WTC11 (cell line): Measurements from ENCODE around the gene SLC44A1. TPM values are rescaled to one million over a fixed set of nuclear protein-coding genes. Genes with fewer than 3 reads are reported as not detected.
A peak's percentile ranks its signal among the peaks of the same experiment; 100 is the strongest.

Experiments used
- ATAC-seq: fragments of 200-7000 bp; cut with Tn5 transposase; 2 replicates; pipeline ENCODE4 v1.10.0; 2021; ENCODE audit warnings: mild to moderate bottlenecking, moderate library complexity
- CTCF ChIA-PET: fragments of 300-600 bp; sonication (Branson Sonifier 250); formaldehyde crosslinking; loops from one replicate; lab custom pipeline; 2021; ENCODE audit warnings: antibody characterized with exemption; lab: Charles Lee
- POLR2A ChIA-PET: fragments of 350-600 bp; sonication (Branson Sonifier 250); formaldehyde crosslinking; loops from one replicate; lab custom pipeline; 2021; ENCODE audit warnings: antibody characterized with exemption; lab: Charles Lee
- DNase-seq: peaks from one replicate; pipeline ENCODE4 v3.0.0; 2021; ENCODE audit warnings: low spot score
- H3K27ac Mint-ChIP-seq: 2 replicates; pipeline ENCODE4 v1.8.0; 2021; ENCODE audit warnings: mixed read lengths
- H3K27me3 Mint-ChIP-seq: 2 replicates; pipeline ENCODE4 v1.8.0; 2021; ENCODE audit warnings: low read depth, mild to moderate bottlenecking, moderate library complexity, mixed read lengths
- H3K36me3 Mint-ChIP-seq: 2 replicates; pipeline ENCODE4 v1.8.0; 2021; ENCODE audit warnings: mixed read lengths
- H3K4me1 Mint-ChIP-seq: 2 replicates; pipeline ENCODE4 v1.8.0; 2022; ENCODE audit warnings: mixed read lengths
- H3K4me3 Mint-ChIP-seq: 2 replicates; pipeline ENCODE4 v1.8.0; 2021; ENCODE audit warnings: mild to moderate bottlenecking, moderate library complexity, mixed read lengths
- H3K9me3 Mint-ChIP-seq: 2 replicates; pipeline ENCODE4 v1.8.0; 2021; ENCODE audit warnings: mixed read lengths
- GRHL2 ChIP-seq: fragments of 250-450 bp; sonication (Bioruptor Pico); IDR thresholded peaks from 2 replicates; pipeline ENCODE4 v1.8.0; 2022; ENCODE audit warnings: mild to moderate bottlenecking, moderate library complexity; ENCODE audit not compliant: insufficient replicate concordance, severe bottlenecking
- IRF2 ChIP-seq: sonication (generic); formaldehyde crosslinking; IDR thresholded peaks from 2 replicates; pipeline ENCODE4 v1.8.0; 2022; ENCODE audit warnings: low read depth, missing genetic modification reagents, borderline replicate concordance
- MYBL2 ChIP-seq: sonication (generic); formaldehyde crosslinking; IDR thresholded peaks from 2 replicates; pipeline ENCODE4 v1.8.1; 2023; ENCODE audit warnings: mild to moderate bottlenecking, moderate library complexity, missing genetic modification reagents
- NFYB ChIP-seq: sonication (generic); formaldehyde crosslinking; conservative IDR thresholded peaks from 2 replicates; pipeline ENCODE4 v1.8.0; 2022; ENCODE audit warnings: low read depth, missing genetic modification reagents
- NR3C1 ChIP-seq: sonication (generic); formaldehyde crosslinking; conservative IDR thresholded peaks from 2 replicates; pipeline ENCODE4 v1.8.1; 2023; ENCODE audit warnings: low read depth, mild to moderate bottlenecking, missing genetic modification reagents
- SMAD4 ChIP-seq: sonication (generic); formaldehyde crosslinking; IDR thresholded peaks from 2 replicates; pipeline ENCODE4 v1.8.0; 2022; ENCODE audit warnings: mild to moderate bottlenecking, missing genetic modification reagents
- ZNF138 ChIP-seq: sonication (generic); formaldehyde crosslinking; conservative IDR thresholded peaks from 2 replicates; pipeline ENCODE4 v1.8.1; 2022; ENCODE audit warnings: mild to moderate bottlenecking, moderate library complexity, missing genetic modification reagents
- ZNF232 ChIP-seq: sonication (generic); formaldehyde crosslinking; IDR thresholded peaks from 2 replicates; pipeline ENCODE4 v1.8.0; 2022; ENCODE audit warnings: mild to moderate bottlenecking, missing genetic modification reagents
- ZNF396 ChIP-seq: fragments of 250-450 bp; sonication (Bioruptor Pico); IDR thresholded peaks from 2 replicates; pipeline ENCODE4 v1.8.0; 2021; ENCODE audit warnings: mild to moderate bottlenecking, moderate library complexity, borderline replicate concordance
- ZNF423 ChIP-seq: fragments of 250-450 bp; sonication (Bioruptor Pico); IDR thresholded peaks from 2 replicates; pipeline ENCODE4 v2.1.2; 2022; ENCODE audit warnings: mild to moderate bottlenecking, moderate library complexity
- total RNA-seq: library from RNA; stranded (reverse); gene quantifications from 3 replicates; pipeline ENCODE4 v1.2.3, GENCODE V29; 2021
- TF ChIP-seq, protein P1 (sequence below): sonication (generic); formaldehyde crosslinking; IDR thresholded peaks from 2 replicates; pipeline ENCODE4 v1.8.1; 2023; ENCODE audit warnings: mild to moderate bottlenecking, missing genetic modification reagents, moderate library complexity
- TF ChIP-seq, protein P2 (sequence below): sonication (generic); formaldehyde crosslinking; IDR thresholded peaks from 2 replicates; pipeline ENCODE4 v1.8.1; 2022; ENCODE audit warnings: low read depth, mild to moderate bottlenecking, moderate library complexity, missing genetic modification reagents, borderline replicate concordance
- TF ChIP-seq, protein P3 (sequence below): fragments of 250-450 bp; sonication (Bioruptor Pico); IDR thresholded peaks from 2 replicates; pipeline ENCODE4 v1.9.0; 2021; ENCODE audit warnings: mild to moderate bottlenecking, borderline replicate concordance
- TF ChIP-seq, protein P4 (sequence below): sonication (generic); formaldehyde crosslinking; IDR thresholded peaks from 2 replicates; pipeline ENCODE4 v1.8.0; 2022; ENCODE audit warnings: mild to moderate bottlenecking, missing genetic modification reagents
- TF ChIP-seq, protein P5 (sequence below): sonication (generic); formaldehyde crosslinking; IDR thresholded peaks from 2 replicates; pipeline ENCODE4 v1.8.1; 2022; ENCODE audit warnings: low read depth, missing genetic modification reagents, borderline replicate concordance
- TF ChIP-seq, protein P6 (sequence below): fragments of 250-450 bp; sonication (Bioruptor Pico); IDR thresholded peaks from 2 replicates; pipeline ENCODE4 v1.8.0; 2021; ENCODE audit warnings: mild to moderate bottlenecking
- TF ChIP-seq, protein P7 (sequence below): sonication (generic); formaldehyde crosslinking; conservative IDR thresholded peaks from 2 replicates; pipeline ENCODE4 v1.8.1; 2023; ENCODE audit warnings: mild to moderate bottlenecking, low read depth, missing genetic modification reagents, moderate library complexity
- TF ChIP-seq, protein P8 (sequence below): sonication (generic); formaldehyde crosslinking; conservative IDR thresholded peaks from 2 replicates; pipeline ENCODE4 v1.8.1; 2022; ENCODE audit warnings: mild to moderate bottlenecking, missing genetic modification reagents

SLC44A1 gene
- total RNA-seq, 1 experiment from 2014 or later: 48.9 TPM

DNA sequence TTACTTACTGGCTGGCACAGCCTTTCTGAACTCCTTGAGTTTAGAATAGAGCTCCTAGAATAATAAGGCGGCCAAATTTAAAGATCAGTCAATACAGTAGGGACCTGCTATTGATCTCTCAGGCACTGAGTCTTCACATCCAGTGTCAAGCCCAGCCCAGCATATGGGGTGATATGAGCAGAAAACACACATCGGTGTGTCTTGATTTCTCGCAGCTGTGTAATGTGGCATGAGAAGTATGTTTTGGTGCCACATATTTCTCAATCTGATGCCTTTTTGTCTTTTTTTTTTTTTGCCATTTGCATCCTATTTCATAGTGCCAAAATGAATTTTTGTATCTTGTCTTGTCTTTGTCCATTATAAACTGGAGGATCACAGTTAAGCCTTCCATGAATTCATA is 152.0 kb downstream of the SLC44A1 start (continued):
- TF ChIP-seq, protein P1, sequence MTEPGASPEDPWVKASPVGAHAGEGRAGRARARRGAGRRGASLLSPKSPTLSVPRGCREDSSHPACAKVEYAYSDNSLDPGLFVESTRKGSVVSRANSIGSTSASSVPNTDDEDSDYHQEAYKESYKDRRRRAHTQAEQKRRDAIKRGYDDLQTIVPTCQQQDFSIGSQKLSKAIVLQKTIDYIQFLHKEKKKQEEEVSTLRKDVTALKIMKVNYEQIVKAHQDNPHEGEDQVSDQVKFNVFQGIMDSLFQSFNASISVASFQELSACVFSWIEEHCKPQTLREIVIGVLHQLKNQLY (CRISPR knock-in tag): no peak

DNA sequence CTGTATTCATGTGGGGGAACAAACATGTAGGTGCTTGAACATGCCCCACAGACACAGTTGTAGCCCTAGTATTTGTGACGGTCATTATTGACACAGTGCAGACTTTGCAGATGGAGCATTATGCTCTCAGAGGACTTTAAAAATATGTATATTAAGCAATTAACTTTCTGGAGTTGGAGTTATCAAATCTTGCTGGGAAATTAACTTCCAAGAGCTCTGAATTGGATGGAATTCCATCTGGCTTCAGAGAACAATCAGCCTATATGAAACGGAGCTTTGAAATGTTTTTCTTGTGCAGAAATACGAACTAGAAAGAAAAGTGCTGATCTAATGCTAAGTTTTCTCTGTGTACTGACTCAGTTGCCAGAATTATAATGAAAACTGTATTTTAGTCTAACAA is 152.4 kb downstream of the SLC44A1 start:
- POLR2A ChIA-PET: no interaction called here
- no peaks in the 10 kb centered on the region for H3K9me3 Mint-ChIP-seq
- DNase-seq (no peak), ATAC-seq (no peak)
- TF ChIP-seq, protein P2, sequence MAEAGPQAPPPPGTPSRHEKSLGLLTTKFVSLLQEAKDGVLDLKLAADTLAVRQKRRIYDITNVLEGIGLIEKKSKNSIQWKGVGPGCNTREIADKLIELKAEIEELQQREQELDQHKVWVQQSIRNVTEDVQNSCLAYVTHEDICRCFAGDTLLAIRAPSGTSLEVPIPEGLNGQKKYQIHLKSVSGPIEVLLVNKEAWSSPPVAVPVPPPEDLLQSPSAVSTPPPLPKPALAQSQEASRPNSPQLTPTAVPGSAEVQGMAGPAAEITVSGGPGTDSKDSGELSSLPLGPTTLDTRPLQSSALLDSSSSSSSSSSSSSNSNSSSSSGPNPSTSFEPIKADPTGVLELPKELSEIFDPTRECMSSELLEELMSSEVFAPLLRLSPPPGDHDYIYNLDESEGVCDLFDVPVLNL: no peak
- TF ChIP-seq ZNF232 (CRISPR knock-in tag) (no peak), MYBL2 (CRISPR knock-in tag) (no peak)
- no peak overlapping the region for H3K4me3 Mint-ChIP-seq
- H3K27ac Mint-ChIP-seq: no peak overlapping the region
- CTCF ChIA-PET: interaction anchor here (2.5 kb wide), 1 partner anchor 18 kb away, joined by 10 read pairs; no protein-coding TSS in a partner anchor
- peaks cover 52% of the 10 kb centered on the region for H3K4me1 Mint-ChIP-seq
- H3K27me3 Mint-ChIP-seq: no peaks in the 10 kb centered on the region
- no peaks in the 10 kb centered on the region for H3K36me3 Mint-ChIP-seq

DNA sequence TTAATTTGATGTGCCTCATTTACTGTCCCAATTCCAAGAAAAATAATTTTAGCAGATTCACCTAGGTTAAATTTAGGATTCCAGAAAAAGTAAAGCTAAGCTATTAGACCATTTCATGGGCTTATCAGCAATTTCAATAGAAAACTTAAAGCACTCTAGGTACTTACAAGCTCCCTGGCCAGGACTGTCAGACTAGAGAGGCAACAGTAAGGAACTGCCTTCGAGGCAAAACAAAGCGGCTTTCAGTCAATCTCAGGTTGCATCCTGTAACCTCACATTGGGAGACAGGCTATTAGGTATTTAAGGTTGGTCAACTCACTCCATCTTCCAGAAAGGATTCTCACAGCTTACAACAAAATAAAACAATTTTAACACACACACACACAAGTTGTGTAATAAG is 154.7 kb downstream of the SLC44A1 start:
- Mint-ChIP-seq H3K27ac (no peak overlapping the region), H3K9me3 (no peaks in the 10 kb centered on the region), H3K27me3 (no peaks in the 10 kb centered on the region), H3K4me1 (peaks cover 57% of the 10 kb centered on the region), H3K4me3 (no peak overlapping the region), H3K36me3 (no peaks in the 10 kb centered on the region)
- ChIA-PET CTCF (interaction anchor here (1.0 to 2.5 kb wide), 2 partner anchors 16 to 76 kb away, joined by 3 to 10 read pairs; no protein-coding TSS in a partner anchor), POLR2A (interaction anchor here (1.8 kb wide), 1 partner anchor 155 kb away, joined by 4 read pairs; the partner anchor contains the start of gene SLC44A1)
- ATAC-seq: peak; percentile 32
- no peak for DNase-seq
- TF ChIP-seq ZNF138 (CRISPR knock-in tag): no peak
- TF ChIP-seq, protein P3, sequence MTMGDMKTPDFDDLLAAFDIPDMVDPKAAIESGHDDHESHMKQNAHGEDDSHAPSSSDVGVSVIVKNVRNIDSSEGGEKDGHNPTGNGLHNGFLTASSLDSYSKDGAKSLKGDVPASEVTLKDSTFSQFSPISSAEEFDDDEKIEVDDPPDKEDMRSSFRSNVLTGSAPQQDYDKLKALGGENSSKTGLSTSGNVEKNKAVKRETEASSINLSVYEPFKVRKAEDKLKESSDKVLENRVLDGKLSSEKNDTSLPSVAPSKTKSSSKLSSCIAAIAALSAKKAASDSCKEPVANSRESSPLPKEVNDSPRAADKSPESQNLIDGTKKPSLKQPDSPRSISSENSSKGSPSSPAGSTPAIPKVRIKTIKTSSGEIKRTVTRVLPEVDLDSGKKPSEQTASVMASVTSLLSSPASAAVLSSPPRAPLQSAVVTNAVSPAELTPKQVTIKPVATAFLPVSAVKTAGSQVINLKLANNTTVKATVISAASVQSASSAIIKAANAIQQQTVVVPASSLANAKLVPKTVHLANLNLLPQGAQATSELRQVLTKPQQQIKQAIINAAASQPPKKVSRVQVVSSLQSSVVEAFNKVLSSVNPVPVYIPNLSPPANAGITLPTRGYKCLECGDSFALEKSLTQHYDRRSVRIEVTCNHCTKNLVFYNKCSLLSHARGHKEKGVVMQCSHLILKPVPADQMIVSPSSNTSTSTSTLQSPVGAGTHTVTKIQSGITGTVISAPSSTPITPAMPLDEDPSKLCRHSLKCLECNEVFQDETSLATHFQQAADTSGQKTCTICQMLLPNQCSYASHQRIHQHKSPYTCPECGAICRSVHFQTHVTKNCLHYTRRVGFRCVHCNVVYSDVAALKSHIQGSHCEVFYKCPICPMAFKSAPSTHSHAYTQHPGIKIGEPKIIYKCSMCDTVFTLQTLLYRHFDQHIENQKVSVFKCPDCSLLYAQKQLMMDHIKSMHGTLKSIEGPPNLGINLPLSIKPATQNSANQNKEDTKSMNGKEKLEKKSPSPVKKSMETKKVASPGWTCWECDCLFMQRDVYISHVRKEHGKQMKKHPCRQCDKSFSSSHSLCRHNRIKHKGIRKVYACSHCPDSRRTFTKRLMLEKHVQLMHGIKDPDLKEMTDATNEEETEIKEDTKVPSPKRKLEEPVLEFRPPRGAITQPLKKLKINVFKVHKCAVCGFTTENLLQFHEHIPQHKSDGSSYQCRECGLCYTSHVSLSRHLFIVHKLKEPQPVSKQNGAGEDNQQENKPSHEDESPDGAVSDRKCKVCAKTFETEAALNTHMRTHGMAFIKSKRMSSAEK: no peak
- TF ChIP-seq, protein P1 (CRISPR knock-in tag): no peak
- TF ChIP-seq ZNF396 (CRISPR knock-in tag): no peak
- TF ChIP-seq, protein P4, sequence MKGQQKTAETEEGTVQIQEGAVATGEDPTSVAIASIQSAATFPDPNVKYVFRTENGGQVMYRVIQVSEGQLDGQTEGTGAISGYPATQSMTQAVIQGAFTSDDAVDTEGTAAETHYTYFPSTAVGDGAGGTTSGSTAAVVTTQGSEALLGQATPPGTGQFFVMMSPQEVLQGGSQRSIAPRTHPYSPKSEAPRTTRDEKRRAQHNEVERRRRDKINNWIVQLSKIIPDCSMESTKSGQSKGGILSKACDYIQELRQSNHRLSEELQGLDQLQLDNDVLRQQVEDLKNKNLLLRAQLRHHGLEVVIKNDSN (CRISPR knock-in tag): no peak
- TF ChIP-seq NFYB (CRISPR knock-in tag): no peak
- no peak for TF ChIP-seq NR3C1 (CRISPR knock-in tag)
- no peak for TF ChIP-seq GRHL2 (CRISPR knock-in tag)
- TF ChIP-seq, protein P5, sequence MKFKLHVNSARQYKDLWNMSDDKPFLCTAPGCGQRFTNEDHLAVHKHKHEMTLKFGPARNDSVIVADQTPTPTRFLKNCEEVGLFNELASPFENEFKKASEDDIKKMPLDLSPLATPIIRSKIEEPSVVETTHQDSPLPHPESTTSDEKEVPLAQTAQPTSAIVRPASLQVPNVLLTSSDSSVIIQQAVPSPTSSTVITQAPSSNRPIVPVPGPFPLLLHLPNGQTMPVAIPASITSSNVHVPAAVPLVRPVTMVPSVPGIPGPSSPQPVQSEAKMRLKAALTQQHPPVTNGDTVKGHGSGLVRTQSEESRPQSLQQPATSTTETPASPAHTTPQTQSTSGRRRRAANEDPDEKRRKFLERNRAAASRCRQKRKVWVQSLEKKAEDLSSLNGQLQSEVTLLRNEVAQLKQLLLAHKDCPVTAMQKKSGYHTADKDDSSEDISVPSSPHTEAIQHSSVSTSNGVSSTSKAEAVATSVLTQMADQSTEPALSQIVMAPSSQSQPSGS: no peak
- TF ChIP-seq, protein P6, sequence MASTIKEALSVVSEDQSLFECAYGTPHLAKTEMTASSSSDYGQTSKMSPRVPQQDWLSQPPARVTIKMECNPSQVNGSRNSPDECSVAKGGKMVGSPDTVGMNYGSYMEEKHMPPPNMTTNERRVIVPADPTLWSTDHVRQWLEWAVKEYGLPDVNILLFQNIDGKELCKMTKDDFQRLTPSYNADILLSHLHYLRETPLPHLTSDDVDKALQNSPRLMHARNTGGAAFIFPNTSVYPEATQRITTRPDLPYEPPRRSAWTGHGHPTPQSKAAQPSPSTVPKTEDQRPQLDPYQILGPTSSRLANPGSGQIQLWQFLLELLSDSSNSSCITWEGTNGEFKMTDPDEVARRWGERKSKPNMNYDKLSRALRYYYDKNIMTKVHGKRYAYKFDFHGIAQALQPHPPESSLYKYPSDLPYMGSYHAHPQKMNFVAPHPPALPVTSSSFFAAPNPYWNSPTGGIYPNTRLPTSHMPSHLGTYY (CRISPR knock-in tag): no peak
- TF ChIP-seq ZNF423 (CRISPR knock-in tag): no peak
- TF ChIP-seq, protein P7, sequence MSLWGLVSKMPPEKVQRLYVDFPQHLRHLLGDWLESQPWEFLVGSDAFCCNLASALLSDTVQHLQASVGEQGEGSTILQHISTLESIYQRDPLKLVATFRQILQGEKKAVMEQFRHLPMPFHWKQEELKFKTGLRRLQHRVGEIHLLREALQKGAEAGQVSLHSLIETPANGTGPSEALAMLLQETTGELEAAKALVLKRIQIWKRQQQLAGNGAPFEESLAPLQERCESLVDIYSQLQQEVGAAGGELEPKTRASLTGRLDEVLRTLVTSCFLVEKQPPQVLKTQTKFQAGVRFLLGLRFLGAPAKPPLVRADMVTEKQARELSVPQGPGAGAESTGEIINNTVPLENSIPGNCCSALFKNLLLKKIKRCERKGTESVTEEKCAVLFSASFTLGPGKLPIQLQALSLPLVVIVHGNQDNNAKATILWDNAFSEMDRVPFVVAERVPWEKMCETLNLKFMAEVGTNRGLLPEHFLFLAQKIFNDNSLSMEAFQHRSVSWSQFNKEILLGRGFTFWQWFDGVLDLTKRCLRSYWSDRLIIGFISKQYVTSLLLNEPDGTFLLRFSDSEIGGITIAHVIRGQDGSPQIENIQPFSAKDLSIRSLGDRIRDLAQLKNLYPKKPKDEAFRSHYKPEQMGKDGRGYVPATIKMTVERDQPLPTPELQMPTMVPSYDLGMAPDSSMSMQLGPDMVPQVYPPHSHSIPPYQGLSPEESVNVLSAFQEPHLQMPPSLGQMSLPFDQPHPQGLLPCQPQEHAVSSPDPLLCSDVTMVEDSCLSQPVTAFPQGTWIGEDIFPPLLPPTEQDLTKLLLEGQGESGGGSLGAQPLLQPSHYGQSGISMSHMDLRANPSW (CRISPR knock-in tag): no peak
- no peak for TF ChIP-seq SMAD4 (CRISPR knock-in tag)
- TF ChIP-seq, protein P8, sequence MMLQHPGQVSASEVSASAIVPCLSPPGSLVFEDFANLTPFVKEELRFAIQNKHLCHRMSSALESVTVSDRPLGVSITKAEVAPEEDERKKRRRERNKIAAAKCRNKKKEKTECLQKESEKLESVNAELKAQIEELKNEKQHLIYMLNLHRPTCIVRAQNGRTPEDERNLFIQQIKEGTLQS (CRISPR knock-in tag): no peak
- no peak for TF ChIP-seq IRF2 (CRISPR knock-in tag)
